SK-N-SH treated with all-trans-retinoic acid at 6 μM for 48 hours (cell line): ENCODE results near the gene MREG.

Experiments
- ATAC-seq: fragments of 200-7000 bp; cut with Tn5 transposase; 3 replicates; pipeline ENCODE4 v1.9.1; 2020; ENCODE audit warnings: mild to moderate bottlenecking, moderate library complexity
- ARNTL ChIP-seq: fragments of 450-650 bp; formaldehyde crosslinking; IDR thresholded peaks from 2 replicates; pipeline ENCODE4 v1.5.0; 2020; ENCODE audit warnings: low read depth, mild to moderate bottlenecking, moderate library complexity, borderline replicate concordance
- CSDC2 ChIP-seq: fragments of 250-450 bp; sonication (Bioruptor Pico); IDR thresholded peaks from 2 replicates; pipeline ENCODE4 v1.5.0; 2020; ENCODE audit warnings: mild to moderate bottlenecking, moderate library complexity
- CSRNP3 ChIP-seq: fragments of 250-450 bp; sonication (Bioruptor Pico); IDR thresholded peaks from 2 replicates; pipeline ENCODE4 v1.5.1; 2021; ENCODE audit warnings: mild to moderate bottlenecking, moderate library complexity
- ESRRG ChIP-seq: fragments of 250-450 bp; sonication (Bioruptor Pico); IDR thresholded peaks from 2 replicates; pipeline ENCODE4 v1.6.1; 2021; ENCODE audit warnings: mild to moderate bottlenecking
- GLIS3 ChIP-seq: fragments of 250-450 bp; sonication (Bioruptor Pico); IDR thresholded peaks from 2 replicates; pipeline ENCODE4 v1.5.0; 2020; ENCODE audit warnings: mild to moderate bottlenecking, moderate library complexity
- ISL1 ChIP-seq: fragments of 250-450 bp; sonication (Bioruptor Pico); IDR thresholded peaks from 2 replicates; pipeline ENCODE4 v2.1.2; 2022; ENCODE audit warnings: mild to moderate bottlenecking, moderate library complexity
- OSR1 ChIP-seq: fragments of 250-450 bp; sonication (Bioruptor Pico); IDR thresholded peaks from 2 replicates; pipeline ENCODE4 v1.8.0; 2022; ENCODE audit warnings: moderate library complexity, mild to moderate bottlenecking, inconsistent platforms
- PATZ1 ChIP-seq: fragments of 250-450 bp; sonication (Bioruptor Pico); IDR thresholded peaks from 2 replicates; pipeline ENCODE4 v1.8.0; 2020; ENCODE audit warnings: mild to moderate bottlenecking, moderate library complexity, borderline replicate concordance
- POU6F1 ChIP-seq: fragments of 250-450 bp; sonication (Bioruptor Pico); IDR thresholded peaks from 2 replicates; pipeline ENCODE4 v1.8.0; 2021; ENCODE audit warnings: low read depth, mild to moderate bottlenecking, moderate library complexity, borderline replicate concordance
- PPARA ChIP-seq: fragments of 250-450 bp; sonication (Bioruptor Pico); IDR thresholded peaks from 2 replicates; pipeline ENCODE4 v1.5.0; 2020; ENCODE audit warnings: mild to moderate bottlenecking, borderline replicate concordance
- RARB ChIP-seq: fragments of 250-450 bp; sonication (Bioruptor Pico); IDR thresholded peaks from 2 replicates; pipeline ENCODE4 v1.8.0; 2021; ENCODE audit warnings: mild to moderate bottlenecking, moderate library complexity
- SNAI2 ChIP-seq: fragments of 250-450 bp; sonication (Bioruptor Pico); IDR thresholded peaks from 2 replicates; pipeline ENCODE4 v1.5.0; 2020; ENCODE audit warnings: mild to moderate bottlenecking, moderate library complexity
- TCF4 ChIP-seq: fragments of 250-450 bp; sonication (Bioruptor Pico); IDR thresholded peaks from 2 replicates; pipeline ENCODE4 v1.8.0; 2021; ENCODE audit warnings: mild to moderate bottlenecking, moderate library complexity, borderline replicate concordance
- TOX ChIP-seq: fragments of 250-450 bp; sonication (Bioruptor Pico); IDR thresholded peaks from 2 replicates; pipeline ENCODE4 v1.8.0; 2021; ENCODE audit warnings: mild to moderate bottlenecking, moderate library complexity, borderline replicate concordance
- TSHZ2 ChIP-seq: fragments of 250-450 bp; sonication (Bioruptor Pico); IDR thresholded peaks from 2 replicates; pipeline ENCODE4 v1.5.0; 2020; ENCODE audit warnings: mild to moderate bottlenecking, moderate library complexity
- ZC3H10 ChIP-seq: fragments of 250-450 bp; sonication (Bioruptor Pico); IDR thresholded peaks from 2 replicates; pipeline ENCODE4 v1.5.1; 2021; ENCODE audit warnings: mild to moderate bottlenecking, moderate library complexity
- ZFP3 ChIP-seq: fragments of 250-450 bp; sonication (Bioruptor Pico); IDR thresholded peaks from 2 replicates; pipeline ENCODE4 v1.5.0; 2020; ENCODE audit warnings: mild to moderate bottlenecking, moderate library complexity
- ZFP30 ChIP-seq: fragments of 450-650 bp; formaldehyde crosslinking; IDR thresholded peaks from 2 replicates; pipeline ENCODE4 v1.5.0; 2022; ENCODE audit warnings: mild to moderate bottlenecking, moderate library complexity
- ZNF565 ChIP-seq: fragments of 450-650 bp; formaldehyde crosslinking; conservative IDR thresholded peaks from 2 replicates; pipeline ENCODE4 v1.5.0; 2020; ENCODE audit warnings: low read depth, mild to moderate bottlenecking, moderate library complexity
- ZNF70 ChIP-seq: fragments of 450-650 bp; formaldehyde crosslinking; IDR thresholded peaks from 2 replicates; pipeline ENCODE4 v1.5.0; 2020; ENCODE audit warnings: mild to moderate bottlenecking, moderate library complexity
- ZNF8 ChIP-seq: fragments of 450-650 bp; formaldehyde crosslinking; IDR thresholded peaks from 2 replicates; pipeline ENCODE4 v1.5.0; 2020; ENCODE audit warnings: mild to moderate bottlenecking, moderate library complexity

Gene MREG

GRCh38 chr2:215969131-215969841 is 44.1 kb downstream of the MREG start:
- TF ChIP-seq GLIS3 (no peak), SNAI2 (no peak), ZFP3 (no peak), TSHZ2 (CRISPR knock-in tag) (no peak), ISL1 (no peak), ESRRG (CRISPR knock-in tag) (no peak), TCF4 (CRISPR knock-in tag) (no peak), CSRNP3 (CRISPR knock-in tag) (no peak), ZNF565 (no peak), TOX (CRISPR knock-in tag) (no peak), RARB (no peak), ZC3H10 (no peak), ZNF8 (CRISPR knock-in tag) (no peak), ARNTL (CRISPR knock-in tag) (no peak), ZFP30 (CRISPR knock-in tag) (no peak), ZNF70 (CRISPR knock-in tag) (no peak), CSDC2 (CRISPR knock-in tag) (no peak), PATZ1 (CRISPR knock-in tag) (no peak)
- TF ChIP-seq, all 23 proteins: peak for 0
- no peak for ATAC-seq

- TF ChIP-seq CSDC2 (CRISPR knock-in tag) (no peak), OSR1 (CRISPR knock-in tag) (no peak)
- ATAC-seq: no peak
Observed at GRCh38 chr2:215968499-215968898, 44.9 kb downstream of the MREG start.

- no peak for ATAC-seq
- TF ChIP-seq GLIS3 (no peak), CSRNP3 (CRISPR knock-in tag) (no peak), PATZ1 (CRISPR knock-in tag) (no peak), ZNF565 (no peak), PPARA (CRISPR knock-in tag) (no peak), TCF4 (CRISPR knock-in tag) (no peak), ZC3H10 (no peak), ESRRG (CRISPR knock-in tag) (no peak), ISL1 (no peak), POU6F1 (CRISPR knock-in tag) (no peak), ZNF70 (CRISPR knock-in tag) (no peak), TSHZ2 (CRISPR knock-in tag) (no peak), RARB (no peak), ZFP30 (CRISPR knock-in tag) (no peak), CSDC2 (CRISPR knock-in tag) (no peak), ARNTL (CRISPR knock-in tag) (no peak)
Observed at GRCh38 chr2:215967590-215968378, 45.6 kb downstream of the MREG start.
